Stimulated activated CD4-positive, alpha-beta T cell treated with anti-CD3 and anti-CD28 coated beads, TNF-alpha, amount 100 ng/mL, for 48 hours (primary cell): Measurements from ENCODE around the gene CD9.
A peak's percentile ranks its signal among the peaks of the same experiment; 100 is the strongest.

Experiments used
- DNase-seq, 3 donors: peaks; one replicate each; pipeline ENCODE4 v3.0.0-alpha.2; 2020; ENCODE audit warnings: low read depth in 3 of 3

Gene CD9

DNA sequence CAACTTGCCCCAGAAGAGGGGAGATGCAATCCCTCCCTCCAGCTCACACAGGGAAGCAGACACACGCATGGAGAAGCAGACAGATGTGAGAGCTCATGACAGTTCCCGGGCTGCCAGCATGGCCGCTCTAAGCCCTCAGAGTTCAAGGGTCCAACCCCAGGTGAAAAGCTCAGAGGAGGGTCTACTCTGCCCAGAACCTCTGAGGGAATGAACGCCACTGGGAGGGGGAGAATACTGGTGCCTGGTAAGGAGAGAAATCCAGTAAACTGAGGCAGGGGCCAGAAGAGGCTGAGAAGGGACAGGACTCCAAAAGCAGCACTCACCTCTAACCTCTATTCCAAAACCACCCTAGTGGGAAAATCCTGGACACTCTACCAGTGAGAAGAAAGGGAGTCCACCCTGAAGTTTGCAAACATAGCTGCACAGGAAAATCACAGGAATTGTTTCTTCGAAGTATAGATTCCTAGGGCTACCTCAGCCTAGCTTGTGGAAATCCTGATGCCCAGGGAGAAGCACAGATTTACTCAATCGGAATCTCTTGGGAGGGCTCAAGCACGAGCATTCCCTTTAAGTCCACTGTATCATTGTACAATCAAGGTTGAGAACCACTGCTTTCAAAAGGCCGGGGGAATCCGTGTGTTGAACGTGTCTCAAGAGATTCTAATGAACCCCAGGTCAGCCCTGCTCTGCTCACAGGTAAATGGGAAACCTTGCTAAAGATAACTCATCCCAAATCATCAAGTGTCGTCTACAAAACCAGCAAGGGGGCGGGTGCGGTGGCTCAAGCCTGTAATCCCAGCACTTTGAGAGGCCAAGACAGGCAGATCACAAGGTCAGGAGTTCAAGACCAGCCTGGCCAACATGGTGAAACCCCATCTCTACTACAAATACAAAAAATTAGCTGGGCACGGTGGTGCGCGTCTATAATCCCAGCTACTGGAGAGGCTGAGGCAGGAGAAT, 76.0 kb downstream of the CD9 start:
- no peak for DNase-seq

- DNase-seq: no peak
Measured at GRCh38 chr12:6276956-6277620, 76.9 kb downstream of the CD9 start.

DNA sequence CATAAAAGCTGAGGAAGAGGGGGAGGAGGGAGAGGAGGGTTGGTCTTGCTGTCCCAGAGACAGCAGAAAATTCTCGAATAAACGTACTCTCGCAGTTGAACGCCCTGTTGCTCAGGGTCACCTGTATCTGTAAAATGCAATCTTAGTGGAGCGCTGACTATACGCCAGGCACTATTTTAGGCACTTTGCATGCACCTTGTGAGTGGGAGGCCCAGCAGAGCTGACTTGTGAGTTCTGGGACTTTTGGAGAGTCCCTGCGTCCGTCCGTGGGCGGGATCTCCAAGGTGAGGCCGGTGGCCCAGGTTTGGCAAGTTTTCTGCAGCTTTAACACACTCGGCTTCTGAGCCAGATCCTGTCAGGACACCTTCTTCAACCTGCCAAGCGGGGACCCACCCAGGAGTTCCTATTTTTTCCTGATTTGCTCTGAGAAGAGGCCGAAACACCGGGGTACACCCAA, 77.8 kb downstream of the CD9 start:
- no peak for DNase-seq

- peak; percentile 64 to 81 (median 69) for DNase-seq
Measured at GRCh38 chr12:6278439-6279255, 78.4 kb downstream of the CD9 start.

DNA sequence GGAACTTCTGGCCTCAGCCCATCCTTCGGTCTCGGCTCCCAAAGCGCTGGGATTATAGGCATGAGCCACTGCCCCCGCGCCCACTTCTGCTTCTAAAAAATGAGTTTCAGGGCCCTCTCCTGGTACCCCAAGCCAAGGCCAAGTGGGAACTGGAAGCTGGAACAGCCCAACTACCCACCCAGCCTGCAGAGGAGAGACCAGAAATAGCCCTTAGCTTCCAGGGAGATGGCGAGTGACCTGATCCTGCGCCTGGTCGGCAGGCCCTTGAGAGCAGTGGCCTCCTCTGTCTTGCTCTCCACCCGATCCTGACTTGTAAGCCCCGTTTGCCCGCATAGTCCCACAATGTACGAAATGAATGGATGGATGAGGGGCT, 79.0 kb downstream of the CD9 start:
- DNase-seq: no peak

- DNase-seq: no peak
Measured at GRCh38 chr12:6279631-6280030, 79.4 kb downstream of the CD9 start.

DNA sequence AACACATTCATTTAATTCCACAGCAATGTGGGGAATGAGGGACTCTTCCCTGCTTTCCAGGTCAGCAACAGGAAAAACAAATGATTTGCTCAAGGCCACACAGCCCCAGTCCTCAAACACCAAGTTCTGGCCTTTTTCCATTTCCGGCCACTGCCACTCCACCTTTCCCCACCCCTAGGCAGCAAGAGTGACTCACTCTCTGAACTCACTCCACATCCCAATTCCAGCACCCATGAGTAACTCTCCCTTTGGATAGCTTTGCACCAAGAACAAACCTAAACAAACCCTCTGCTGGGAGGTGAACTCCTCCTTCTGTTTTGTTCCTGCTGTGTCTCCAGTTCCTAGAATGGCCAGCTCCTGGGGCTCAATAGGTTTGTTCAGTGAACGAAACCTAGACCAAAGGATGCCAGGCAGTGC, 79.9 kb downstream of the CD9 start:
- DNase-seq: no peak

GRCh38 chr12:6280672-6281071, 80.5 kb downstream of the CD9 start:
- DNase-seq: no peak

DNA sequence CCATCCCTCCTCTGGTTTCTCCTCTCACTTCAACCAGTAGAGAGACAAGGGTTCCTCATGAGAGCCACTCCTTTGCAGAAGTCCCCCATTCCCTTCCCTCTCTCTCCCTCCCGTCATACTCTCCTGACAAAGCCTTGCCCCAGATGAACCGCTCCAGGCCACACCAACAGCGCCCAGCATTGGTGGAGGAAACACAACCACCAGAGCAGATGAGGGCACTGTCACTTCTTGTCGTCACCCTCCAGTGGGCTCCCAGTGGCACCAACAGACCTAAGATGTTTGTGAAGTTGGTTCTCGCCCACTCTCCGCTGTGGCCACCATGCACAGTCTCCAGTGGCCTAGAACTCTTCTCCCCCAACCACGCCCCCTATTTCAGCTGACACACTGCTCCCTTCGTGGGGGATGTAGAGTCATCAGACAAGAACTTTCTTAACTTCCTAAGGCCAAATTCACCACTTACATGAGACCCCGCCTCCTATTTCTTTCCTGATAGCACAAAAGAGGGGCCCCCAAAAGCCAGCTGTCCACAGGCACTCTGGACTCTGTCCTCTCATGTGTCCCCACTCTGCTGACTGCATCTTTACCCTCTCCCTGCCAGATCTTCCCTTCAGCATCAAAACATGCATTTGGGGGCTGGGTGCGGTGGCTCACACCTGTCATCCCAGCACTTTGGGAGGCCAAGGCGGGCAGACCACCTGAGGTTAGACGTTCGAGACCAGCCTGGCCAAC, 81.0 kb downstream of the CD9 start:
- DNase-seq: no peak

- DNase-seq: no peak
Measured at GRCh38 chr12:6282453-6282840, 82.2 kb downstream of the CD9 start.

- no peak for DNase-seq
Measured at GRCh38 chr12:6284273-6284672, 84.1 kb downstream of the CD9 start.

DNA sequence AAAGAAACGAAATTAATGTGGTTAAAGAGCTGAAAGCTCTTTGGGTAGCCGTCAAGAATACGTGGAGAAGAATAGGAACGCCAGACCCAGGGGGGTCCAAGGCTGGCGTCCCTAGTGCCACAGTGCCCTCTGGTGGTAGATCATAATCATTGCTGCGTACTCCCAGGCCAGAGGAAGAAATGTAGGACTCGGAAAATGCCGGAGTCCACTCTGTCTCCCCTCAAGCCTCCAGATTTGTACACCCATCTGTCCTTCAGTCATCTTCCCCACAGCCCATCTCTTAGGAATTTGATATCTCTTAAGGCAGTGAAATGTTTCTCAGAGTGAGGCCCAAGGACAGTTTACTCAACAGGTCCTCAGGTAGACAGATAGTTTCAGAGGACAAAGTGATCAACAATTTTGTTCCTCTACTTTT, 84.9 kb downstream of the CD9 start:
- peak; percentile 20 to 48 (median 44) for DNase-seq

DNA sequence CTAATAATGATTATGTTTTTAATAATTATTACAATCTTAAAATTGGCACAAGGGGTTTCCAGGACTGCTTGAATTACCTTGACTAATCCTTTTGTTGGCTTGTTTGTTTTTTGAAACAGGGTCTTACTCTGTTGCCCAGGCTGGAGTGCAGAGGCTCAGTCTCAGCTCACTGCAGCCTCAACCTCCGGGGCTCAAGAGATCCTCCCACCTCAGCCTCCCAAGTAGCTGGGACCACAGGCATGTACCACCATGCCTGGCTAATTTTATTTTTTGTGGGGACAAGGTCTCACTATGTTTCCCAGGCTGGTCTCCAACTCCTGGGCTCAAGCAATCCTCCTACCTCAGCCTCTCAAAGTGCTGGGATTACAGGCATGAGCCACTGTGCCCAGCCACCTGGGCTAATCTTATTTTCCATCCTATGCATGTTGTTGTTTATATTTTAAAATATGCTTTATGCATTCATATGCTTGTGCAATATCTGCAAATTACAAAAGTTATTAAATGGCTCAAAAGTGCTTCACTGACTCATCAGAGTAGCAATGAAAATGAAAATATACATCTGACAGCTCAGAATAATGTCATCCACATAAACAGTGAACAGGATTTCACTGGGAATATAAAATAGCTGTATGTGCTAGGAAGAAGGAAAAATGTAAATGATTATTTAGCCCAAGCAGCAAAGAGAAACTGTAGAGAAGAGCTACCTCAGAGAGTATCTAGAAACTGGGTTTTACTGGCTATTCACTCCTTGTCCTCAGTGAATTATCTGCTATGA, 85.5 kb downstream of the CD9 start:
- DNase-seq: no peak
